Stimulated activated CD4-positive, alpha-beta T cell treated with anti-CD3 and anti-CD28 coated beads, TNF-alpha, amount 100 ng/mL, for 48 hours (primary cell): ENCODE results near the gene TXNIP.

Experiments
- DNase-seq, 3 donors: peaks; one replicate each; pipeline ENCODE4 v3.0.0-alpha.2; 2020; ENCODE audit warnings: low read depth in 3 of 3

TXNIP gene

DNA sequence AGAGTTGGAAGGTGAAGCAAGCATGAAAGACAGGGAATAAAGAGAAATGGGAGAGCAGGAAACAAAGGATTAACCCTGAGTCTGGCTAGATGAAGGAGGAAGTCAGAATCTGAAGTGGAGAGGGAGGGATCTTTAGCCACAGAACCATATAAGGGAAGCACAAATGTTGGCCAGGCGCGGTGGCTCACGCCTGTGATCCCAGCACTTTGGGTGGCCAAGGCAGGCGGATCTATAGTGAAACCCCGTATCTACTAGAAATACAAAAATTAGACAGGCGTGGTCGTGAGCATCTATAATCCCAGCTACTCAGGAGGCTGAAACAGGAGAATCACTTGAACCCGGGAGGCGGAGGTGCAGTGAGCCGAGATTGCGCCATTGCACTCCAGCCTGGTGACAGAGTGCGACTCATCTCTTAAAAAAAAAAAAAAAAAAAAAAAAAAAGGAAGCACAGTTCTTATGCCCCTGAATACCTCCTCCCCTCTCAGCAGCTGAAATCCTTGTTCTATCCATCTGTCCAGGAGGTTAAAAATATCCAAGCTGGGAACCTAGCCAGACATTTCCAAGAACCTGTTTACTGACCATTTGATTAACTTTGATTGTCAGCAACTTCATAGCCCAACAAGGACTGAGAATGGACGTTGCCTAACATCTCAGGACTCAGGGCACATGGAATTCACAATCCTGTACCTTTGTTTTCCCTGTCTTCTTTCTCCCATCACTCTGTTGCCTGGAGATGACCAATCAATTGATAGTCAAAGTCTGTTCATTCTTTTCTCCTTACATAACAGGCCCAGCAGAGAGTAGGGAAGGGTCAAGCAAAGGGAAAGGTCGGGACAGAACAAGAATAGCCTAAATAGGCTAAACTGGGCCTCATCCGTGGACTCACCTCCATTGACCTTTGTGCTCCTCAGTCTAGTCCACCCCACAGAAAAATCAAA, 10.6 kb downstream of the TXNIP start:
- no peak for DNase-seq

- DNase-seq = no peak
Observed at GRCh38 chr1:145985129-145985501, 11.3 kb downstream of the TXNIP start.

DNA sequence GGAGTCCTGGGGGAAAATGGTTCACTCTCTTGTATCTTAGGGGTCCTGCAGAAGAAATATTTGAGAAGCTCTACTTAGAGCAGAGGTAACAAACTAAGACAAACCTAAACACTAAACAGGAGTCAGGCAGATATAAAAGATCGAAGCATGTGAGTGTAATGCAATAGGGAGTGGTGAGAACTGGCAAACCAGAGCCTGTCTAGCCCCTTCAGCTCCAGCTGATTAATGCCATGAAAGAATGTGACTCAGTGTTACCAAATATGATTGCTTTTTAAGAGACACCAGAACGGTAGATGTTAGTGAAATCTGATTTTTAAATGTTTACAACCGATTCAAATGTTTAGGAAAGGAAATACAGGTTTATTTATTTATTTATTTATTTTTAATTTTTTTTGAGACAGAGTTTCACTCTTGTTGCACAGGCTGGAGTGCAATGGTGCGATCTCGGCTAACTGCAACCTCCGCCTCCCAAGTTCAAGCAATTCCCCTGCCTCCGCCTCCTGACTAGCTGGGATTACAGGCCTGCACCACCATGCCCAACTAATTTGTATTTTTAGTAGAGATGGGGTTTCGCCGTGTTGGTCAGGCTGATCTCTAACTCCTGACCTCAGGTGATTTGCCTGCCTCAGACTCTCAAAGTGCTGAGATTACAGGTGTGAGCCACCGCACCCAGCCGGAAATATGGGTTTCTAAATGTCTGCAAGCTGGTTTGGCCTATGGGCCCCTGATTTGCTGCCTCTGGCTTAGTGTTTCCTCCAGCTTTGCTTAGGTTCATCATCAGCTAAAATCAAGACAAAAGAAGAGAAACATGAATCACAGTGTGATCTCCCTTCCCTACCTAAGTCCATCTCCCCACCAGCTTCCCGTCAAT, 12.2 kb downstream of the TXNIP start:
- DNase-seq = no peak

DNA sequence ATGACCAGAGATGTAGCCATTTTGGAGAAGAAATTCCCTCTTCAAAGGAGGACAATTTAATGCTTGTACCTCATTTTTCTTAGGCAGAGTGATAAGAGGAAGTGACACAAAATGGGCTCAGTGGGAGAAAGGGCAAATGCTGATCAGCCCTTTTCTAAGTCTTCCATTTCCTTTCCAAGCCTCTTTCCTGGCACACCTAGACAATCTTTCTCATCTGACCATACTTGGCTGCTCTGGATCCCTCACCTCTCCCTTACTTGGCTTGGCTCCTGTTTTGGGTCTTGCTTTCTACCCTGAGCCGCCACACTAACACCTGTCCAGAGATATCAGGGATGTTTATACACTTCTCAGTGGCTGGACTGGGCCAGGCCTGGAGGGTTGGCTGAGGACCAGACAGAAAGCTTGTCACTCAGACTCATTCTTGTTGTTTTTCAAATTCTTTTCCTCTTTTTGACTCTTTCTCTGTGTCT, 13.1 kb downstream of the TXNIP start:
- no peak for DNase-seq

GRCh38 chr1:145982010-145982723, 14.2 kb downstream of the TXNIP start:
- DNase-seq = no peak

DNA sequence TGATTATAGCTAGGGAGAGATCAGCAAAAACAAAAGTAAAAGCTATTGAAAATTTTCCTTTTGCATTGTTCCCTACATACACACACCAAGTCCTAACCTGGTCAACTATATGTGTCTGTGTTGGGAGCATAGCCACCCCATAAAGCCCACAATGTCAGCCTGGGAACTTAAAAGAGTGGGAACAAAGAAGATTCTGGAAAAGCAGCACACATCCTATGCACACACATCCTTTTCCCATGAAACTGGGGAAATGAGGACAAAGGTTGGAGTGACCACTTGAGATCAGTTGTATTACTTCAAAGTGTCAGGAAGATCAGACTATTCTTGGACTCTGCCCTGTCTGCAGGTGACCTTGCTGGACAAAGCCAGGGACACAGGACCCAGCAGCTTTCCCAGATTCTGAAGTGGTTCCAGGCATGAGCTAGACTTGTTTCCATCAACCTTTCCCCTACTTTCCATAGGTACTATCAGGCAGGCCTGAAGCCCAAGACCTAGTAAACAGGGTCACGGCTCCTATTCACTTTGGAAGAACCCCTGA, 15.9 kb downstream of the TXNIP start:
- no peak for DNase-seq

DNA sequence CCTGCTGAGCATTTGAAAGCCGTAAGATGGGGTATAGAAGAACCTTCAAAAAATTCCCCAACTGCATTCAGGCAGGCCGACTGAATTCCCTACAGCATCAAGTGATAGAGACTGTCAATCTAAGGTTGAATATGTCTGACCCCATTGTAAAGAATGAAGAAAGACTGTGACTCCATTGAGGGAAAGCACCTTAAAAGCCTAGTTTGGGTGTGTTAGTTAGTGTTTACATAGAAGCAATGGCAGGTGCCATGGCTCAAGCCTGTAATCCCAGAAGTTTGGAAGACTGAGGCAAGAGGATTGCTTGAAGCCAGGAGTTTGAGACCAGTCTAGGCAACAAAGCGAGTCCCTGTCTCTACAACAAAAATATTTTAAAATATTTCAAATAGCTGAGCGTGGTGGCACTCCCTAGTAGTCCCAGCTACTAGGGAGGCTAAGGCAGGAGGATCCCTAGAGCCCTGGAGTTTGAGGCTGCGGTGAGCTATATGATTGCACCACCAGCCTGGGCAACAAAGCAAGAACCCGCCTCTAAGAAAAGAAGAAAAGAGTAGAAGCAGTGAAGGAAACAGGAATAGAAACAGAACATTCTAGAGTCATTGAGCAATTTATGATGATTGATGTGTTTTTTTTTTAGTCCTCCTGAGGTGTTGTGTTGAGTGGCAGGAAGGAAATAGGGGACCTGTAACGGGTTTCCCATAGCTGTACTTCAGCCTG, 16.5 kb downstream of the TXNIP start:
- no peak for DNase-seq

GRCh38 chr1:145978854-145979745, 17.3 kb downstream of the TXNIP start:
- peak; percentile 68 to 81 (median 75) for DNase-seq

GRCh38 chr1:145978471-145978853, 17.9 kb downstream of the TXNIP start:
- no peak for DNase-seq

DNA sequence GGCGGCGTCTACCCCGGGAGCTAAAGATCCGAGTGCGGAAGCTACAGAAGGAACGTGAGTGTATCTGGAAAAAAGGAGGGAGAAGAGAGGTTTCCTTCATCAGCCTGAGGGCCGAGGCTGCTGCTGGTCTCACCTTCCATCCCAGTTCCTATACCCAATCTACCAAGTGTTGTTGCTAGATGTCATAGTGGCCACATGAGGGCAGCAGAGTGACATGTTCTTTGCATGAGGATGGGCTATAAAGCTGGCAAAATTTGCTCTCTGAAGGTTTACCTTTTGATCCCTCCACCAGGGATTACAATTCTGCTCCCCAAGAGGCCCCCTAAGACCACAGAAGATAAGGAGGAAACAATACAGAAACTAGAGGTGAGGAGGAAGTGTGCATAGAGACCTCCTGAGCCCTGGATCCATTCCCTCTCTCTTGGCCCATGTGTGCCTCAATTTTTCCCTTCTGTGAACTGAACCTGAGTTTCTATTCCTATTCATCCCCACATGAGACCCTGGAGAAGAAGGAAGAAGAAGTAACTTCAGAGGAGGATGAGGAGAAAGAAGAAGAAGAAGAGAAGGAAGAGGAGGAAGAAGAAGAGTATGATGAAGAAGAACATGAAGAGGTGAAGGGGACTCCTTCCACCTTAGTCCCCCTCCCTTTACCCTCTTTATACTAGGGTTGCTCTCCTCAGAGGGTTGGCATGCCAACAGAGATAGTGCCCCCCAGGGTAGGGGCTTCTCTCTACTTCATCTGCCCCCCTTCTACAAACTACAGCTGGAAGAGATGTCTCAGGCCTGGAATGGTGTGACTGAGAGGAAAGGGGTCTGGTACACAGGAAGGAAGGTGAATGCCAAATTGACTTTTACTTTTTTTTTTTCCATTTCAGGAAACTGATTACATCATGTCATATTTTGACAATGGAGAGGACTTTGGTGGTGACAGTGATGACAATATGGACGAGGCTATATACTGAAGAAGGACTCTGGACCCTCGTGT, 18.6 kb downstream of the TXNIP start:
- DNase-seq = peak in 2 of 3 donors; percentile 56 to 64

GRCh38 chr1:145977016-145977415, 19.4 kb downstream of the TXNIP start:
- no peak for DNase-seq

- no peak for DNase-seq
Observed at GRCh38 chr1:145975216-145975615, 21.2 kb downstream of the TXNIP start.

DNA sequence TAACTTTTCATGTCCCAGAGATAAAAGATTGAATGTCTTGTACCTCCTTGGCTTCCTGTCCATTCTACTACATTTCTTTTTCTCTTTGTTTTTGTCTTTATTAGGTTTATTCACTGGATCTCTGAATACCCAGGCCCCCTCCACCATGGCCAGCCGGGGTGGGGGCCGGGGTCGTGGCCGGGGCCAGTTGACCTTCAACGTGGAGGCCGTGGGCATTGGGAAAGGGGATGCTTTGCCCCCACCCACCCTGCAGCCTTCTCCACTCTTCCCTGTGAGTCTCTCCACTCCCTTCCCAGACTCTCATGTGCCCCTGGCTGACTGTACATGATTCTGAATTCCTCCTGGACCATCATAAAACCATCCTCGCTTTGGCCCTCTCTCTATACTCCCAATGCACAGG, 21.7 kb downstream of the TXNIP start:
- no peak for DNase-seq

DNA sequence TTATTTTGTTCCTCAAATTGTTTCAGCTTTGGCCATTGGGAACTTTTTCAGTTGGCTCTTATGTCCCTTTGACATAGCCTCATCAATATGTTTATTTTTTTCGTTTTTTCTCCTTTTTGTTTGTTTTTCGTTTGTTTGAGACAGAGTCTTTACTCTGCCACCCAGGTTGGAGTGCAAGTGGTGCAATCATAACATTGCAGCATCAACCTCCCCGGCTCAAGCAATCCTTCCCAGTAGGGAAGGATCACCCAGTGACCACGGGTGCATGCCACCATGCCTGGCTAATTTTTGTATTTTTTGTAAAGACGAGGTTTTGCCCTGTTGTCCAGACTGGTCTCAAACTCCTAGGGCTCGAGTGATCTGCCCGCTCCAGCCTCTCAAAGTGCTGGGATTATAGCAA, 23.8 kb downstream of the TXNIP start:
- DNase-seq = no peak

DNA sequence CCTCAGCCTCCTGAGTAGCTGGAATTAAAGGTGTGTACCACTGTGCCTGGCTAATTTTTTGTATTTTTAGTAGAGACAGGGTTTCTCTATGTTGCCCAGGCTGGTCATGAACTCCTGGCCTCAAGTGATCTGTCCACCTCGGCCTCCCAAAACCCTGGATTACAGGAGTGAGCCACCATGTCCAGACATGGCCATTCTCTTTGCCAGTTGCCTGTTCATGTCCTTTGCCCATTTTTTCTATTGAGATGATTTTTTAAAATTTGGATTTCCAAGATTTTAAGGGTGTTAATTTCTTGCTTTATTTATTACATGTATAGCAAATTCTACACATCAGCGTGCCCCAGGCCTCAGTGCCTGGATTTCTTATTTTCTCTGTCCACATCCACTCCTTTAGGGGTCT, 29.1 kb downstream of the TXNIP start:
- no peak for DNase-seq

GRCh38 chr1:145965119-145965744, 31.1 kb downstream of the TXNIP start:
- no peak for DNase-seq

DNA sequence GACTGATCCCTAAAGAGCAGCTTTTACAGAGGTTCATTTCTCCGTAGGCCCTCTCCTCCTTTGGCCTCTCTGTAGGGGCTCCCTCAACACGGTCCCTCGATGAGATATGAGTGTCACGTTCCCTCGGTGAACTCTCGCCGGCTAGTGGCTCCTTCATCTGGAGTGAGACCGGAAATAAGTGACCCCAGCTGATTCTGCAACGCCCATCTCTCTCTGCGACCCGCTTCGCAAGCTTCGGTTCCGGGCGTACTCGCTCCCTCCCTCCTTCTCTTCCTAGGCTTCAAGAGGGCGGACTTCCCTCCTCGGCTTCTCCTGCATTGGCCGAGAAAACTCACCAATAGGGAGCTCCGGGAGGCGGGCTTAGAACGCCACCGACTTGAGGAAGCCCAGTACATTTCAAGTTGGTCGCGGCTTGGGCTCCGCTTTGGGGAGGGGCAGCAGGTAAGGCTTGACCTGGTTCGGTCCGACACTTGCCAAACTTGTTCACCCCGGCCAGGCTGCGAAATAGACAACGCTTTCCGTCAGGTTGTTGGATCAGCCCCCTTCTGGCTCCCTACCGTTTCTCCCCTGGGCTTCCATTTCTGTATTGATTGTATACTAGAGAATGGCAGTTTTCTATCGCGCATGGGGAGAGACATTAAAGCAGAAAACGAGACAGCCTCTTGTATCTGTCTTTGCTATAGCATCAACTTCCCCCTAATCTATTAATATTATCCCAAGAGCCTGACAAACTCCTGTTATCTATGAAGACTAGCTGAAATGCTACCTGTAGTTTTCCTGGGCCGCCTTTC, 31.9 kb downstream of the TXNIP start, which contains the start of the genes ANKRD34A and POLR3GL:
ANKRD34A (minus strand) TSS at position 248 of the 791 bp plus-strand sequence. CDS start 2,816 bp downstream, outside the sequence.
POLR3GL (plus strand) TSS at position 363 of the 791 bp plus-strand sequence. CDS start 10,176 bp downstream, outside the sequence.
- DNase-seq = peak; percentile 79 to 87 (median 86)
